ENCODE data around the gene GSTO2.
A peak's percentile ranks its signal among the peaks of the same experiment; 100 is the strongest.
"Not testable (repeated sequence)": the region's sequence is repeated elsewhere in the genome, so short reads cannot be mapped to it uniquely, and the experiment has no call there.

Gene GSTO2

DNA sequence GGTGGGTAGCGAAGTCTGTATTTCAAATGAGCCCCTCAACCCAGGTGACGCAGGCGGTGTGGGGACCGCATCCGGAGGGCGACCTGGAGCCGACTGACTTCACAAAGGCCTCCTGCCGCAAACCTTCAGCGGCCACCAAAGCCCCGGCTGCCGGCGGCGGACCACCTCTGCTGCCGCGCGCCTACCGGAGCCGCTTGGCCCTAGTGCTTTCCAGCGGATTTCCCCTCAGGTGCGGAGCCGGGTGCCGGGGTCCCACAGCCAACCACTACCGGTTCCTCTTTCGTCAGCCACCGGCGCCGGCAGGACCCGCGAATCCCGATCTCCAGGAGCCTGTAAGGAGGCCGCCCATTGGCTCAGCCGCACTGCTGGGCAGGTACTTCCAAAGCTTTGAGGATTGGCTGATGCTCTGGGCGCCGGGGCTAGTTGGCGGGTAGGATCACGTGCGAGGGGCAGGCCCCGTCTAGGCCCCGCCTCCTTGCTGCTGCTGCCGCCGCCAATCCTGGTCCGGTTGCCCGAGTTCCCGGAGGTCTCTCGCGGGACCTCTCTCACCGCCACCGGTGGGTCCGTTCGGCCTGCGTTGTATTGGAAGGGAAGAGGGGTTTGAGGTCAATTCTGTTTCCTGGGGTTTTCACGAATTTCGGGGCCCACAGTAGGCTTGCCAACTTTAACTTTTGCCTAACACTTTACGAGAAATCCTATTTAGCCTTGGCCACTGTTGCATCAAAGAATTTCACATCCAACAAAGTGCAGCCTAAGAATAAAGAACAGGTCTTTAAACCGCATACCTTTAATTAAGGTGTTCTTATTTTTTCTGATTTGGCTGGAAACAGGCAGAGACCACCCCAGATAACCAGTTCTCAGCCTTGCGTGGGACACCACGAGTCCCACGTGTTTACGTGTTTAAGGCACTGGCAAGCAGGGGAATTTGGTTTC is at the start of gene GSTO2:
TSS of gene GSTO2 (plus strand) at position 472 of the 933 bp plus-strand sequence. CDS start 5,732 bp downstream, outside the sequence.
- peak; percentile 95 for DNase-seq (ENCODE audit: low spot score)

- no peak for DNase-seq (ENCODE audit: low spot score)
Measured at GRCh38 chr10:104220522-104220921, 48.5 kb upstream of the GSTO2 start.

GRCh38 chr10:104223304-104223703 is 45.7 kb upstream of the GSTO2 start:
- no peak for DNase-seq (ENCODE audit: low spot score)

DNA sequence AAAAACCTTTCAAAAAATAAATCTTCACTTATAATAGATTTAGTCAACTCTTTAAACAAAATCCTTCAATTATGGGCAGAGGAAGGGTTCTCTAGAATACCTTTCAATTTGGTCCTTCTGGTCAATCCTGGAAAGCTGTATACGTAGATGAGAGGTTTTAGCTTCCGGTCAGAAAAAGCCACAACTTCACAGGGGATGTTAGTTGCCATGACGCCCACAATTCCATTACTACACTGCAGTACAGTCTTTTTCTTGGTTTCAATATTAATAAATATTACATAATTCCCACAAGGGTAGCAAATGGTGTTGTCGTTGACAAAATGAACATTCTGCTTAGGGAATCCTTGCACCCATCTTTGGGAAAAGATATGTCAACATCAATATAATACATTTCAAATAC is 38.5 kb upstream of the GSTO2 start:
- no peak for DNase-seq (ENCODE audit: low spot score)

DNA sequence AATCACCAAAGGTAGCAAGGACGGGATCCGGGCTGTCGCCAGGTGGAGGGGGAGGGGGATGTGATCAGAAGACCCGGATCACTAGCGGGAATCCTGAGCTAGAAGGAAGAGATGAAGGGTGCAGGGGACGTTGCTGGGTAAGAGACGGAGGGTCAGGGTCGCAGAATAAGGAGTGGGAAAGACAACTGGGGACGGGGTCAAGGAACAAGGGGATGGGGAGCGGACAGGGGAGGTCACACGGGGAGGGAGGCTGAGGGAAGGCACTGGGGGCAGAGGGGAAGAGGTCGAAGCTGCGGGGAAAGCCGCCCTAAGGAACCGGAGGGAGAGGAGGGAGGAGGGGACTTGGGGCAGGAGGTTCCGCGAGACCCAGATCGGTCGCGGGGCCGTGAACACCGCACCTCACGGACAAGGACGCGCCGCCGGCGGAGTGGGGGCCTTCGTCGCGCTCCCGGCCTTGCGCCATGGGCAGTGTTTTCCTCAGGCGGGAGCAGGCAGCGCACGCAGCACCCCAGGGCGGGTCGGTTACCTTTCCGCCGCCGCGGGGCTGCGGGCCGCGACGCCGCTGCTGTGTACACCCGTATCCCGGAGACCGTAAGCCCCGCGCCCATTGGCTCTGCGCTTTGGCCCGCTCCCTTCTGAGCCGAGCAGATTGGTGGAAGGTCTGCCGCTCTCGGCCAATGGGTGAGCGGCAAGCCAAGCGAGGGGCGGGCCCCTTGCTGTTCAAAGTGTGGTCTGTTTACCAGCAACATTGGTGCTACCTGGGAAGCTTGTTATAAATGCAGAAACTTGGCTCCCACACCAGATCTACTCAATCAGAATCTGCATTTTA is 37.0 kb upstream of the GSTO2 start, which contains the start of gene CFAP43:
TSS of gene CFAP43 (minus strand) at position 581 of the 829 bp plus-strand sequence. CDS start at position 463, 118 bp downstream.
- peak; percentile 100 for DNase-seq (ENCODE audit: low spot score)

DNA sequence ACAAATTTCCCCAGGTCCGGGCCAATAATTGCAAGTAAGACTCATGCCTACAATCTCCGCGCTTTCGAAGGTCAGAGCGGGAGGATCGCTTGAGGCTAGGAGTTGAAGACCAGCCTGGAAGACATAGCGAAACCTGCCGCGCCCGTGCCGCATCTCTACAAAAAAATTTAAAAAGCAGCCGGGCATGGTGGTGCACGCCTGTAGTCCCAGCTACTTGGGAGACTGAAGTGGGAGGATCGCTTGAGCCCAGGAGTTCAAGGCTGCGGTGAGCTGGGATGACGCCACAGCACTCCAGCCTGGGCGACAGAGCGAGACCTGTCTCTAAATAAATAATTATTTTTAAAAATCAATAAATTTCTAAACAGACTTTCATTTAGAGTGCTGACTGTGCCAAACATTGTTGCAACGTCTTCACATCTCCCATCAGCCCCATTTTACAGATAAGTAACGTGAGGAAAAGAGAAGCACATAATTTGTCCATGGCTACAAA is 36.3 kb upstream of the GSTO2 start:
- no peak for DNase-seq (ENCODE audit: low spot score)

DNA sequence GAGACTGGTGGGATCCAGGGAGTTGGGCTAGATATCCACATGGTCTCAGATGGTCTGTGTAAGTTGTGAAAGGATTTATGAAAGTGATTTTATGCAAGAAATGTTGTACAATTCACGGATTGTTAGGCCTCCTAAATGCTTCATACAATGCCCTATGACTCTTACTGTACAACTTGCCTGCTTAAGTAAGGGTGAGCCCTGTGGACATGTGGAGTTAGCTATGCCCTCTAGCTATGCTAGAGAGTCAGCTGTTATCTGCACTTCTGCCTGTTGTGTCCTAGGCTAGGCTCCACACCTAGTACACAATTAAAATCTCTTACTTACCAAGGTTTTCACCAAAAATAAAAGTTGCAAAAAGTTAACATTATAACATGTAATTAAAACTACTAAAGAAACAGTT is 35.2 kb upstream of the GSTO2 start:
- DNase-seq (ENCODE audit: low spot score), result no peak

DNA sequence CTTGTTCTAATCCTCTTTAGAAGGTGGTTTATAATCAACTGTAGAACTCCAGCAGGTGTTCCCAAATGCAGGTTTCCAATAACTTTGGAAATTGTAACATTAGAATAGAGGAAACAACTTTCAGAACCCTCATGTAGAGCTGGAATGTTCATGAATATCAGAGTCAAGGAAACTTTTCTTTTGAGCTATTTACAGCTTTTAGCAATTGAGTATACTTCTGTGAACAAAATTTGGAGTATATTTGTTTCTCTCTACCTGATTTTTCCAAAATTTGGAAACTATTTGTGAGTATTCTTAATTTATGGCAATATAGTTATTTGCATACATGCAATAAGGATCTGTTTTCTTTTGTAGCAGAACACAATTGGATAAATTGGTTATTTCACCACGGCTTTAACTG is 34.0 kb upstream of the GSTO2 start:
- no peak for DNase-seq (ENCODE audit: low spot score)

- DNase-seq (ENCODE audit: low spot score), result no peak
Measured at GRCh38 chr10:104235801-104236200, 33.2 kb upstream of the GSTO2 start.

DNA sequence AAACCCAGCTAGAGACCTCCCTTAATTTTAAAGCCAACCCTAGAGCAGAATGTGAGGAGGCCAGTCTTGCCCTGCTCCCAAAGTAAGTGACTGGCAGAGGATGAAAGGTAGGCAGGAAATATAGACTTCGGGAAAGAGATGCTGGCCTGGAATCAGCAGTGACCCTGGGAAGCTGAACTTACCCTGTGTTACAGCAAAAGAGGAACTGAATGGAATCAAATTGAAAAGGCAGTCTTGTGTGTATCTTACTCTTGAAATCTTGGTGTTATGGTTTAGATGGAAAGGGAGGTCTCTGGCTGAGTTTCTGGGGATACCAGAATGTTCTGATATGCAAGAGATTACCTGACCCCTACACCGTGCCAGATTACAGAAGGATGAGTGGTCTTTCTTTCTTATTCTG is 28.9 kb upstream of the GSTO2 start:
- DNase-seq (ENCODE audit: low spot score), result no peak

DNA sequence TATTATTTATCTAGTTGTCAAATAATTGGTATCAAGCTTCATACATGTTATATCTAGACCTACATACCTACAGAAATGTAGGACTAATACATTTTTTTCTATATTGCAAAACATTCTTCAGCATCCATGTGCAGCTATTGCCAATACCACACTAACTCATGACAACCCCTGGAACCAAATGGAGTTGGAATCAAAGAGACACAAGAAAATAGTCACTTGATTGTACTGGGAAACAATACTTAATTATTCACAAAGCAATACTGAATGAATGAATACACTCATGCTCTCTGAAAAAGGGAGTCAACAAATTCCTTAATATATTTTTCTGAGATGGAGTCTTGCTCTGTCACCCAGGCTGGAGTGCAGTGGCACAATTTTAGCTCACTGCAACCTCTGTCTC is 26.4 kb upstream of the GSTO2 start:
- no peak for DNase-seq (ENCODE audit: low spot score)

DNA sequence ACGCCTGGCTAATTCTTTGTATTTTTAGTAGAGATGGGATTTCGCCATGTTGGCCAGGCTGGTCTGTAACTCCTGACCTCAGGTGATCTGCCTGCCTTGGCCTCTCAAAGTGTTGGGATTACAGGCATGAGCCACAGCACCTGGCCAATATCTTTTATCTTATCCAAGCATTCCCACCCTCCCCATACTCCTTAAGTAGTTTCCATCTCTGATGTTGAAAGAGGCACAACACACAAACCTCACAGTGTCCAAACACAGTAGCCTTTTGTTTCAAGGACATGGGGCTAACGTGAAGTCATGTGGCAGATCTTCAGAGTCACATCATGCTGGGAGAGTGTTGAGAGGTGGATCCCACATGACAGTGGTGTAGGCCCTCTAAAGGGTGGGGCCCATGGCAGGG is 26.0 kb upstream of the GSTO2 start:
- not testable (repeated sequence) for DNase-seq (ENCODE audit: low spot score)

GRCh38 chr10:104243512-104243911 is 25.5 kb upstream of the GSTO2 start:
- DNase-seq (ENCODE audit: low spot score), result no peak

DNA sequence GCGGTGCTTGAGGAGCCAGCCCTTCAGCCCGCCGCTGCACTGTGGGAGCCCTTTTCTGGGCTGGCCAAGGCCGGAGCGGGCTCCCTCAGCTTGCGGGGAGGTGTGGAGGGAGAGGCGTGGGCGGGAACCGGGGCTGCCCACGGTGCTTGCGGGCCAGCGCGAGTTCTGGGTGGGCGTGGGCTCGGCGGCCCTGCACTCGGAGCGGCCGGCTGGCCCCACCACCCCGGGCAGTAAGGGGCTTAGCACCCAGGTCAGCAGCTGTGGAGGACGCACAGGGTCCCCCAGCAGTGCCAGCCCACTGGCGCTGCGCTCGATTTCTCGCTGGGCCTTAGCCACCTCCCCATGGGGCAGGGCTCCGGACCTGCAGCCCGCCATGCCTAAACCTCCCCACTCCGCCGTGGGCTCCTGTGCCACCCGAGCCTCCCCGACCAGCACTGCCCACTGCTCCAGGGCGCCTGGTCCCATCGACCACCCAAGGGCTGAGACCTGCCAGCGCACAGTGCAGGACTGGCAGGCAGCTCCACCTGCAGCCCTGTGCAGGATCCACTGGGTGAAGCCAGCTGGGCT is 23.8 kb upstream of the GSTO2 start:
- no peak for DNase-seq (ENCODE audit: low spot score)

GRCh38 chr10:104246976-104247375 is 22.0 kb upstream of the GSTO2 start:
- peak; percentile 73 for DNase-seq (ENCODE audit: low spot score)

DNA sequence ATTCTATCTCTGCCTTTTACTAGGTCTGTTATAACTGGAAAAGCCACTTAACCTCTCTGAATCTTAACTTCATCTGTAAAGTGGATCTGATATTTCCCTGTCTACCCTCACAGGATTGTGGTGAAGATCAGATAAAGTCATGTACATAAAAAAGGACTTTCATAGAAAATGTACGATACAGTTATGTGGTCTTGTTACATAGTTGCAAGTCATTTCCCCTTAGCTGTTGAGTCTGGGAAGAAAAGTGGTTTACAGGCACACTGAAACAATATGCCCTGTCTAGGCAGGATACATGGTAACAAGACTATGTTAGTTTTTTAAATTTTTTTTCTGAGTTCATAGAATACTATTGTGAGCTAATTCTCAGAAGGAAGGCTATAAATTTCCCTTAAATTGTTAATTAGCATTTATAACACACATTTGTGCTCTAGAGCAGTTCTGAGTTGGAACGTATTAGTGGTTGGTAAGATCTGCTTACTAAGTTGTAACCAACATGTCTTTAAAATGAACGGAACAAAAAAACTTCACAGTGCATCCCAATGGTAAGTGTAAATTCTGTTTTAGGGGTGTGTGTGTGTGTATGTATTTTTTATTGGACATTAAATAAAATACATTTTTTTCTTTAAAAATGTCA is 21.4 kb upstream of the GSTO2 start:
- no peak for DNase-seq (ENCODE audit: low spot score)

- DNase-seq (ENCODE audit: low spot score), result not testable (repeated sequence)
Measured at GRCh38 chr10:104248931-104249330, 20.1 kb upstream of the GSTO2 start.

DNA sequence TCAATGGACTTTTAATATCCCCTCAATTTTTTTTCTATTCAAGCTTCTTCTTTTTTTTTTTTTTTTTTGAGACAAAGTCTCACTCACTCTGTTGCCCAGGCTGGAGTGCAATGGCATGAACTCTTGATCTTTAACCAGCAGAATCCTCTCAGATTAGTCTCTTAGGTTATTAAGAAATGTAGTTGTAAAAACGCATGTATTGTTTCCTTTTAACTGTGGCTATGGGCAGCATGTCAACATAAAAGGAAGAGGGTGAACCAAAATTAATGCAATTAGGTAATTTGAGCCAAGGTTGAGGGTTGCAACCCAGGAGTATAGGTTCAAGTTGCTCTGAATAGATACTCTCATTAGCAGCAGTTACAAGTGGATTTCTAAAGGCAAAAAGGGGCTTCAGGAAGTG is 18.6 kb upstream of the GSTO2 start:
- no peak for DNase-seq (ENCODE audit: low spot score)

DNA sequence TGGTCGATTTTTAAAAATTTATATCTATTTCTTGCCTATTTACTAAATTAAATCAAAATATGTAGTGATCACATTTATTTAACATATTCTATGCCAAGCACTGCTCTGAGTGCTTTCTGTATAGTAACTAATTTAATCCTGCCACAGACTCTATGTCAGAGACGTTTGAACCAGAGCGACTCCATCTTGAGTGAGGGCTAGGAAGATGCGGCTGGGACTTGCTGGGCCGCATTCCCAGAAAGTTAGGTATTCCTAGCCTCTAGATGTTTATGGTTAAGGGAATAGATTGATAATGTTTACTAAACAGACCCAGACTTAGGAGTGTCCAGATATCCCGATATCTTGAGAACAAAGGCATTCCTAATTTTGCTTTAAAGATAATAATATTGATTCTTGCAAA is 17.5 kb upstream of the GSTO2 start:
- no peak for DNase-seq (ENCODE audit: low spot score)

DNA sequence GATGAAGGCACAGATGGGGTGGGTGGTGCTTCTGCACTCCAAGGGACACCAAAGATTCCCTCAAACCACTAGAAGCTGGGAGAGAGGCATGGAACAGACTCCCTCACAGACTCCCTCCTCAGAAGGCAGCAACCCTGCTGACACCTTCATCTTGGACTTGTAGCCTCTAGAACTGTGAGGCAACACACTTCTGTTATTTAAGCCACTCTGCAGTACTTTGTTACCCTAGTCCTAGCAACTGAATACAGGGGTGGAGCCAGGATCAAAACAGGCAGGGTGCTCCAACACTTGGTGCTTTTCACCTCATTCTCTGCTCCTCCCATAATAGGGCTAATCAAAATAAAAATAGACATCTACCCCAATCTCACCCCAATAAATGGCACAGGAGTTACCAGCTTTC is 16.6 kb upstream of the GSTO2 start:
- DNase-seq (ENCODE audit: low spot score), result no peak

- no peak for DNase-seq (ENCODE audit: low spot score)
Measured at GRCh38 chr10:104253106-104253505, 15.9 kb upstream of the GSTO2 start.

All from AG08396 (cell line).